Measurements from ENCODE around the gene IGLL1. TPM values are rescaled to one million over a fixed set of nuclear protein-coding genes. Genes with fewer than 3 reads are reported as not detected.
"Not testable (repeated sequence)": the region's sequence is repeated elsewhere in the genome, so short reads cannot be mapped to it uniquely, and the experiment has no call there.

The IGLL1 gene
- total RNA-seq, 1 experiment from 2014 or later: not detected

- H3K4me1 Mint-ChIP-seq (ENCODE audit: insufficient read depth, unreplicated experiment): no peaks in the 10 kb centered on the region
- H3K27me3 Mint-ChIP-seq (ENCODE audit: insufficient read depth, unreplicated experiment): peaks cover 61% of the 10 kb centered on the region
- intact Hi-C loops (cut with micrococcal nuclease): no loop called here
- no TSS peak for BruUV-seq (replicated peaks)
- H3K4me3 Mint-ChIP-seq (ENCODE audit: unreplicated experiment): no peak overlapping the region
- H3K36me3 Mint-ChIP-seq (ENCODE audit: insufficient read depth, unreplicated experiment): no peaks in the 10 kb centered on the region
- no peak for DNase-seq (ENCODE audit: unreplicated experiment)
- ChIA-PET POLR2A (no interaction called here), CTCF (interaction anchor here (0.7 kb wide), 1 partner anchor 11 kb away, joined by 3 read pairs; no protein-coding TSS in a partner anchor)
- no peak overlapping the region for H3K27ac Mint-ChIP-seq (ENCODE audit: low read depth, unreplicated experiment)
- H3K9me3 Mint-ChIP-seq (ENCODE audit: unreplicated experiment): no peaks in the 10 kb centered on the region
- TF ChIP-seq, protein P1, sequence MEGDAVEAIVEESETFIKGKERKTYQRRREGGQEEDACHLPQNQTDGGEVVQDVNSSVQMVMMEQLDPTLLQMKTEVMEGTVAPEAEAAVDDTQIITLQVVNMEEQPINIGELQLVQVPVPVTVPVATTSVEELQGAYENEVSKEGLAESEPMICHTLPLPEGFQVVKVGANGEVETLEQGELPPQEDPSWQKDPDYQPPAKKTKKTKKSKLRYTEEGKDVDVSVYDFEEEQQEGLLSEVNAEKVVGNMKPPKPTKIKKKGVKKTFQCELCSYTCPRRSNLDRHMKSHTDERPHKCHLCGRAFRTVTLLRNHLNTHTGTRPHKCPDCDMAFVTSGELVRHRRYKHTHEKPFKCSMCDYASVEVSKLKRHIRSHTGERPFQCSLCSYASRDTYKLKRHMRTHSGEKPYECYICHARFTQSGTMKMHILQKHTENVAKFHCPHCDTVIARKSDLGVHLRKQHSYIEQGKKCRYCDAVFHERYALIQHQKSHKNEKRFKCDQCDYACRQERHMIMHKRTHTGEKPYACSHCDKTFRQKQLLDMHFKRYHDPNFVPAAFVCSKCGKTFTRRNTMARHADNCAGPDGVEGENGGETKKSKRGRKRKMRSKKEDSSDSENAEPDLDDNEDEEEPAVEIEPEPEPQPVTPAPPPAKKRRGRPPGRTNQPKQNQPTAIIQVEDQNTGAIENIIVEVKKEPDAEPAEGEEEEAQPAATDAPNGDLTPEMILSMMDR (IDR thresholded peaks at IDR 0.05; ENCODE audit: unreplicated experiment): no peak
Observed at GRCh38 chr22:23576681-23577080, 3.4 kb downstream of the IGLL1 start.

GRCh38 chr22:23575601-23576000 is 4.5 kb downstream of the IGLL1 start:
- Mint-ChIP-seq H3K36me3 (ENCODE audit: insufficient read depth, unreplicated experiment) (no peaks in the 10 kb centered on the region), H3K27me3 (ENCODE audit: insufficient read depth, unreplicated experiment) (peaks cover 61% of the 10 kb centered on the region), H3K4me3 (ENCODE audit: unreplicated experiment) (no peak overlapping the region), H3K9me3 (ENCODE audit: unreplicated experiment) (no peaks in the 10 kb centered on the region), H3K4me1 (ENCODE audit: insufficient read depth, unreplicated experiment) (no peaks in the 10 kb centered on the region), H3K27ac (ENCODE audit: low read depth, unreplicated experiment) (no peak overlapping the region)
- ChIA-PET CTCF (interaction anchor here (0.7 kb wide), 1 partner anchor 1676 kb away, joined by 3 read pairs; no protein-coding TSS in a partner anchor), POLR2A (no interaction called here)
- intact Hi-C loops (cut with micrococcal nuclease): no loop called here
- no TSS peak for BruUV-seq (replicated peaks)
- DNase-seq (ENCODE audit: unreplicated experiment): no peak
- TF ChIP-seq, protein P1 (IDR thresholded peaks at IDR 0.05; ENCODE audit: unreplicated experiment): no peak

DNA sequence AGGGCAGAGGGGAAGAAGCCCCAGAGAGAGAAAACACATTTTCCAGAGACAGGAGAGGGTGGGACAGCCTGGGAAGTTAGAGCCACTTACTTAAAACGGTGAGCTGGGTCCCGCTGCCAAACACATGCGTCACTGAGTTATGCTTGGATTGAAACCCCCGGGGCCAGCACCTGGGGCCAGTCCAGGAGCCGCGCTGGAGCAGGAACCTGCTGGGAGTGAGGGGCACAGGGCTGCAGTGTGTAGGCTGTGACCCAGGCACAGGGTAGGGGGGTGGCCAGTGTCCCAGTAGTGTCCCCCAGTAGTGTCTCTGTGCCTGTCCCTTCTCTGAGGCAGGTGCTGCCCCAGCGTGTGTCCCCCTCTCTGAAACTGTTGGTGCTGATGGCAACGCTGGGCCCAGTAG is 5.2 kb downstream of the IGLL1 start:
- Mint-ChIP-seq H3K9me3 (ENCODE audit: unreplicated experiment) (no peaks in the 10 kb centered on the region), H3K36me3 (ENCODE audit: insufficient read depth, unreplicated experiment) (no peaks in the 10 kb centered on the region), H3K27ac (ENCODE audit: low read depth, unreplicated experiment) (no peak overlapping the region), H3K4me1 (ENCODE audit: insufficient read depth, unreplicated experiment) (no peaks in the 10 kb centered on the region), H3K4me3 (ENCODE audit: unreplicated experiment) (no peak overlapping the region), H3K27me3 (ENCODE audit: insufficient read depth, unreplicated experiment) (peaks cover 61% of the 10 kb centered on the region)
- intact Hi-C loops (cut with micrococcal nuclease): no loop called here
- no TSS peak for BruUV-seq (replicated peaks)
- ChIA-PET POLR2A (no interaction called here), CTCF (no interaction called here)
- TF ChIP-seq, protein P1 (IDR thresholded peaks at IDR 0.05; ENCODE audit: unreplicated experiment): no peak
- DNase-seq (ENCODE audit: unreplicated experiment): no peak

- Mint-ChIP-seq H3K9me3 (ENCODE audit: unreplicated experiment) (no peaks in the 10 kb centered on the region), H3K36me3 (ENCODE audit: insufficient read depth, unreplicated experiment) (no peaks in the 10 kb centered on the region), H3K27me3 (ENCODE audit: insufficient read depth, unreplicated experiment) (peaks cover 61% of the 10 kb centered on the region), H3K27ac (ENCODE audit: low read depth, unreplicated experiment) (no peak overlapping the region), H3K4me3 (ENCODE audit: unreplicated experiment) (no peak overlapping the region), H3K4me1 (ENCODE audit: insufficient read depth, unreplicated experiment) (no peaks in the 10 kb centered on the region)
- intact Hi-C loops (cut with micrococcal nuclease): no loop called here
- BruUV-seq (replicated peaks): no TSS peak
- ChIA-PET CTCF (no interaction called here), POLR2A (no interaction called here)
- TF ChIP-seq, protein P1 (IDR thresholded peaks at IDR 0.05; ENCODE audit: unreplicated experiment): no peak
- no peak for DNase-seq (ENCODE audit: unreplicated experiment)
Observed at GRCh38 chr22:23574371-23574811, 5.7 kb downstream of the IGLL1 start.

GRCh38 chr22:23573701-23574235 is 6.3 kb downstream of the IGLL1 start:
- H3K4me3 Mint-ChIP-seq (ENCODE audit: unreplicated experiment); H3K4me1 Mint-ChIP-seq (ENCODE audit: insufficient read depth, unreplicated experiment): not testable (repeated sequence)
- POLR2A ChIA-PET: interaction anchor here (0.7 kb wide), 1 partner anchor 283 kb away, joined by 3 read pairs; no protein-coding TSS in a partner anchor

DNA sequence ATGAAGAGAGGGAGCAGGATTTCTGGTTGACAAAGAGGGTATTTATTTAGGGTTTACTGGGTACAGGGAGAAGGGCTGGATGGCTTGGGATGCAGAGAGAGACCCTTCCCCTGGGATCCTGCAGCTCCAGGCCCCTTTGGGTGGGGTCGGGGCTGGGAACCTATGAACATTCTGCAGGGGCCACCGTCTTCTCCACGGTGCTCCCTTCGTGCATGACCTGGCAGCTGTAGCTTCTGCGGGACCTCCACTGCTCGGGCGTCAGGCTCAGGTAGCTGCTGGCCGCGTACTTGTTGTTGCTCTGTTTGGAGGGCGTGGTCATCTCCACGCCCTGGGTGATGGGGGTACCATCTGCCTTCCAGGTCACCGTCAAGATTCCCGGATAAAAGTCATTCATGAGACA is 7.0 kb downstream of the IGLL1 start:
- BruUV-seq (replicated peaks); intact Hi-C loops (cut with micrococcal nuclease); H3K4me1 Mint-ChIP-seq (ENCODE audit: insufficient read depth, unreplicated experiment); DNase-seq (ENCODE audit: unreplicated experiment); H3K4me3 Mint-ChIP-seq (ENCODE audit: unreplicated experiment); H3K9me3 Mint-ChIP-seq (ENCODE audit: unreplicated experiment); H3K36me3 Mint-ChIP-seq (ENCODE audit: insufficient read depth, unreplicated experiment); H3K27ac Mint-ChIP-seq (ENCODE audit: low read depth, unreplicated experiment): not testable (repeated sequence)
- peaks cover 55% of the 10 kb centered on the region for H3K27me3 Mint-ChIP-seq (ENCODE audit: insufficient read depth, unreplicated experiment)
- ChIA-PET POLR2A (interaction anchor here (0.7 kb wide), 1 partner anchor 284 kb away, joined by 3 read pairs; no protein-coding TSS in a partner anchor), CTCF (interaction anchor here (0.7 kb wide), 1 partner anchor 17 kb away, joined by 3 read pairs; no protein-coding TSS in a partner anchor)

More at GRCh38 chr22:23573701-23574235, 6.3 kb downstream of the IGLL1 start:
- H3K27ac Mint-ChIP-seq (ENCODE audit: low read depth, unreplicated experiment); H3K36me3 Mint-ChIP-seq (ENCODE audit: insufficient read depth, unreplicated experiment); DNase-seq (ENCODE audit: unreplicated experiment); CTCF ChIA-PET; H3K9me3 Mint-ChIP-seq (ENCODE audit: unreplicated experiment); intact Hi-C loops (cut with micrococcal nuclease); BruUV-seq (replicated peaks): not testable (repeated sequence)
- H3K27me3 Mint-ChIP-seq (ENCODE audit: insufficient read depth, unreplicated experiment): peaks cover 61% of the 10 kb centered on the region

Measured in MCF 10A (cell line).